ENCODE results near the gene KLK4.

DNA sequence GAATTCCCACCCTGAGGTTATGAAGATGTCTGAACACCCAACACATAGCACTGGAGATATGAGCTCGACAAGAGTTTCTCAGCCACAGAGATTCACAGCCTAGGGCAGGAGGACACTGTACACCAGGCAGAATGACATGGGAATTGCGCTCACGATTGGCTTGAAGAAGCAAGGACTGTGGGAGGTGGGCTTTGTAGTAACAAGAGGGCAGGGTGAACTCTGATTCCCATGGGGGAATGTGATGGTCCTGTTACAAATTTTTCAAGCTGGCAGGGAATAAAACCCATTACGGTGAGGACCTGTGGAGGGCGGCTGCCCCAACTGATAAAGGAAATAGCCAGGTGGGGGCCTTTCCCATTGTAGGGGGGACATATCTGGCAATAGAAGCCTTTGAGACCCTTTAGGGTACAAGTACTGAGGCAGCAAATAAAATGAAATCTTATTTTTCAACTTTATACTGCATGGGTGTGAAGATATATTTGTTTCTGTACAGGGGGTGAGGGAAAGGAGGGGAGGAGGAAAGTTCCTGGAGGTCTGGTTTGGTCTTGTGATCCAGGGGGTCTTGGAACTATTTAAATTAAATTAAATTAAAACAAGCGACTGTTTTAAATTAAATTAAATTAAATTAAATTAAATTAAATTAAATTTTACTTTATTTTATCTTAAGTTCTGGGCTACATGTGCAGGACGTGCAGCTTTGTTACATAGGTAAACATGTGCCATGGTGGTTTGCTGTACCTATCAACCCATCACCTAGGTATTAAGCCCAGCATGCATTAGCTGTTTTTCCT is 49.5 kb downstream of the KLK4 start:
- TF ChIP-seq CTCF (IDR thresholded peaks at IDR 0.05) (no peak), POLR2A (IDR thresholded peaks at IDR 0.05) (no peak)
